Lower lobe of right lung (tissue), 2 donors: Measurements from ENCODE around the gene SLC30A1. TPM values are rescaled to one million over a fixed set of nuclear protein-coding genes. Genes with fewer than 3 reads are reported as not detected.

Experiments used
- ATAC-seq, 2 donors: fragments of 200-7000 bp; cut with Tn5 transposase; one replicate each; pipeline ENCODE4 v1.9.1; 2020 to 2022; ENCODE audit warnings: mild to moderate bottlenecking in 2 of 2, moderate library complexity in 2 of 2
- DNase-seq: peaks from one replicate; pipeline ENCODE4 v3.0.0-alpha.2; 2020
- H3K27ac ChIP-seq: fragments of 200-600 bp; one replicate; pipeline ENCODE4 v1.8.0; 2022
- H3K27me3 ChIP-seq: fragments of 200-600 bp; one replicate; pipeline ENCODE4 v1.8.0; 2022; ENCODE audit warnings: low read depth
- H3K36me3 ChIP-seq: fragments of 200-600 bp; one replicate; pipeline ENCODE4 v1.8.0; 2022; ENCODE audit warnings: mild to moderate bottlenecking
- H3K4me1 ChIP-seq: fragments of 200-600 bp; one replicate; pipeline ENCODE4 v1.8.0; 2022
- H3K4me3 ChIP-seq: fragments of 200-600 bp; one replicate; pipeline ENCODE4 v1.8.0; 2022; ENCODE audit warnings: mild to moderate bottlenecking
- H3K9me3 ChIP-seq: fragments of 200-600 bp; one replicate; pipeline ENCODE4 v1.8.0; 2022
- intact Hi-C: fragments of 100-400 bp; cut with DNase I; formaldehyde crosslinking; loops from one replicate; pipeline ENCODE4 v1.11.0; 2022
- total RNA-seq: library from RNA; stranded (reverse); fragmentation: NEBNext Ultra II Directional; extraction: Animal tissue kit (Norgen Biotek cat#: 25700); gene quantifications from one replicate; pipeline ENCODE4 v1.2.1, GENCODE V29; 2021
- TF ChIP-seq, protein P1 (sequence below): fragments of 200-600 bp; IDR thresholded peaks from one replicate; pipeline ENCODE4 v1.8.0; 2022; ENCODE audit warnings: antibody characterized with exemption, mild to moderate bottlenecking
- donor health status: DM: no; HTN: yes; CAD: no; lungs with severe emphysema.

SLC30A1 gene
- total RNA-seq, 1 donor from 2014 or later = 14.8 TPM

DNA sequence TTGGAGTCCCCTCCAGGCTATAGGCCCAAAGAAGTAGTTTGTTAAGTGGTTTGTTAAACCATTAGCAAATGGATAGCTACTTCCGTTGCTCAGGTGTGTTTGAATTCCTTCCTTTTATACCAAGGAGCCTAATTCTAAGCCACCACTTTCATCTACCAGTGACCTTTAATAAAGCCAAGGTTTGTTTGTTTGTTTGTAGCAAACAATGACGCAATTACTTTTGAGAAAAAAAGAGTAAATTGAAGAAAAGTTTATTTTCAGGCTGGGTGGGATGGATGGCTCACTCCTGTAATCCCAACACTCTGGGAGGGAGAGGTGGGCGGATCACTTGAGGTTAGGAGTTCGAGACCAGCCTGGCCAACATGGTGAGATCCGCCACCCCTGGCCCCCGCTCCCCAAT lies 56.2 kb downstream of the SLC30A1 start:
- ATAC-seq = no peak
- H3K27ac ChIP-seq = no peak overlapping the region
- H3K27me3 ChIP-seq = no peaks in the 10 kb centered on the region
- intact Hi-C loops = no loop called here
- no peaks in the 10 kb centered on the region for H3K4me1 ChIP-seq
- no peaks in the 10 kb centered on the region for H3K9me3 ChIP-seq
- no peaks in the 10 kb centered on the region for H3K36me3 ChIP-seq
- no peak overlapping the region for H3K4me3 ChIP-seq
- TF ChIP-seq, protein P1, sequence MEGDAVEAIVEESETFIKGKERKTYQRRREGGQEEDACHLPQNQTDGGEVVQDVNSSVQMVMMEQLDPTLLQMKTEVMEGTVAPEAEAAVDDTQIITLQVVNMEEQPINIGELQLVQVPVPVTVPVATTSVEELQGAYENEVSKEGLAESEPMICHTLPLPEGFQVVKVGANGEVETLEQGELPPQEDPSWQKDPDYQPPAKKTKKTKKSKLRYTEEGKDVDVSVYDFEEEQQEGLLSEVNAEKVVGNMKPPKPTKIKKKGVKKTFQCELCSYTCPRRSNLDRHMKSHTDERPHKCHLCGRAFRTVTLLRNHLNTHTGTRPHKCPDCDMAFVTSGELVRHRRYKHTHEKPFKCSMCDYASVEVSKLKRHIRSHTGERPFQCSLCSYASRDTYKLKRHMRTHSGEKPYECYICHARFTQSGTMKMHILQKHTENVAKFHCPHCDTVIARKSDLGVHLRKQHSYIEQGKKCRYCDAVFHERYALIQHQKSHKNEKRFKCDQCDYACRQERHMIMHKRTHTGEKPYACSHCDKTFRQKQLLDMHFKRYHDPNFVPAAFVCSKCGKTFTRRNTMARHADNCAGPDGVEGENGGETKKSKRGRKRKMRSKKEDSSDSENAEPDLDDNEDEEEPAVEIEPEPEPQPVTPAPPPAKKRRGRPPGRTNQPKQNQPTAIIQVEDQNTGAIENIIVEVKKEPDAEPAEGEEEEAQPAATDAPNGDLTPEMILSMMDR = no peak
- DNase-seq = no peak

Other genes with a start within 250 kb of the SLC30A1 start
- gene RD3, start 87.0 kb downstream of the SLC30A1 start, total RNA-seq = 0.12 TPM
- gene NEK2, start 96.5 kb upstream of the SLC30A1 start, total RNA-seq = 0.77 TPM